Activated CD4-positive, alpha-beta memory T cell treated with anti-CD3 and anti-CD28 coated beads for 36 hours (primary cell): ENCODE measurements around the gene DCTN4. TPM values are rescaled to one million over a fixed set of nuclear protein-coding genes. Genes with fewer than 3 reads are reported as not detected.

Source experiments
- CTCF ChIA-PET: fragments of 350-600 bp; sonication (Branson Sonifier 250); formaldehyde crosslinking; loops from one replicate; lab custom pipeline; 2021; ENCODE audit warnings: antibody characterized with exemption, inconsistent platforms; lab: Charles Lee
- POLR2A ChIA-PET: fragments of 350-600 bp; sonication (Branson Sonifier 250); formaldehyde crosslinking; loops from one replicate; lab custom pipeline; 2021; ENCODE audit warnings: antibody characterized with exemption; lab: Charles Lee
- DNase-seq: peaks from one replicate; pipeline ENCODE4 v3.0.0-alpha.2; 2020
- H3K27ac Mint-ChIP-seq: one replicate; pipeline ENCODE4 v1.8.0; 2021; ENCODE audit warnings: mixed read lengths
- H3K27me3 Mint-ChIP-seq: one replicate; pipeline ENCODE4 v1.8.0; 2021; ENCODE audit warnings: mixed read lengths
- H3K36me3 Mint-ChIP-seq: one replicate; pipeline ENCODE4 v1.8.0; 2021; ENCODE audit warnings: mixed read lengths
- H3K4me1 Mint-ChIP-seq: one replicate; pipeline ENCODE4 v1.8.0; 2021; ENCODE audit warnings: low read depth, mixed read lengths
- H3K4me3 Mint-ChIP-seq: one replicate; pipeline ENCODE4 v1.8.0; 2021; ENCODE audit warnings: mild to moderate bottlenecking, mixed read lengths
- H3K9me3 Mint-ChIP-seq: one replicate; pipeline ENCODE4 v1.8.0; 2021; ENCODE audit warnings: mixed read lengths
- intact Hi-C: fragments of 100-400 bp; cut with micrococcal nuclease; formaldehyde crosslinking; loops from one replicate; pipeline ENCODE4 v1.15.1; 2023
- total RNA-seq, 2 experiments: library from RNA; stranded (reverse); gene quantifications; one replicate each; pipeline ENCODE4 v1.2.3, GENCODE V29; 2021

The DCTN4 gene
- total RNA-seq, 2 experiments from 2014 or later: 32.2 to 32.9 TPM

- ChIA-PET CTCF (interaction anchor here (0.8 to 4.4 kb wide), 7 partner anchors 9 to 337 kb away, joined by 3 to 32 read pairs (median 5); partner anchors contain the start of genes DCTN4, IRGM, RBM22 and SMIM3), POLR2A (interaction anchor here (1.2 kb wide), 1 partner anchor 59 kb away, joined by 3 read pairs; no protein-coding TSS in a partner anchor)
- intact Hi-C loops: loop anchor here (10.0 kb wide), 2 partner anchors 427 to 467 kb away; partner anchors contain the start of gene GM2A
- Mint-ChIP-seq H3K36me3 (peaks cover 7% of the 10 kb centered on the region), H3K9me3 (peaks cover 8% of the 10 kb centered on the region), H3K4me3 (no peak overlapping the region), H3K27me3 (no peaks in the 10 kb centered on the region), H3K4me1 (peaks cover 76% of the 10 kb centered on the region), H3K27ac (peak overlapping the region; percentile 45)
- DNase-seq: no peak
These were observed 28.8 kb upstream of the DCTN4 start for GRCh38 chr5:150787656-150788055.

GRCh38 chr5:150786876-150787275 lies 28.1 kb upstream of the DCTN4 start:
- H3K27ac Mint-ChIP-seq: peak overlapping the region; percentile 24
- ChIA-PET CTCF (interaction anchor here (0.8 to 4.4 kb wide), 7 partner anchors 8 to 336 kb away, joined by 3 to 32 read pairs (median 5); partner anchors contain the start of genes DCTN4, IRGM, RBM22 and SMIM3), POLR2A (interaction anchor here (1.2 kb wide), 1 partner anchor 60 kb away, joined by 3 read pairs; no protein-coding TSS in a partner anchor)
- H3K4me1 Mint-ChIP-seq: peaks cover 82% of the 10 kb centered on the region
- no peak overlapping the region for H3K4me3 Mint-ChIP-seq
- H3K9me3 Mint-ChIP-seq: peaks cover 8% of the 10 kb centered on the region
- DNase-seq: no peak
- H3K27me3 Mint-ChIP-seq: no peaks in the 10 kb centered on the region
- intact Hi-C loops: loop anchor here (10.0 kb wide), 2 partner anchors 428 to 468 kb away; partner anchors contain the start of gene GM2A
- peaks cover 7% of the 10 kb centered on the region for H3K36me3 Mint-ChIP-seq

- intact Hi-C loops: loop anchor here (10.0 kb wide), 2 partner anchors 429 to 469 kb away; partner anchors contain the start of gene GM2A
- no peak for DNase-seq
- peaks cover 8% of the 10 kb centered on the region for H3K9me3 Mint-ChIP-seq
- ChIA-PET CTCF (interaction anchor here (2.1 kb wide), 2 partner anchors 61 to 85 kb away, joined by 9 to 12 read pairs; partner anchors contain the start of genes IRGM and RBM22), POLR2A (no interaction called here)
- H3K27ac Mint-ChIP-seq: peak overlapping the region; percentile 66
- peaks cover 7% of the 10 kb centered on the region for H3K36me3 Mint-ChIP-seq
- no peaks in the 10 kb centered on the region for H3K27me3 Mint-ChIP-seq
- no peak overlapping the region for H3K4me3 Mint-ChIP-seq
- H3K4me1 Mint-ChIP-seq: peaks cover 85% of the 10 kb centered on the region
These were observed 27.1 kb upstream of the DCTN4 start for GRCh38 chr5:150785950-150786349.

- Mint-ChIP-seq H3K27ac (peak overlapping the region; percentile 89), H3K27me3 (no peaks in the 10 kb centered on the region)
- CTCF ChIA-PET: interaction anchor here (0.8 to 3.6 kb wide), 7 partner anchors 17 to 333 kb away, joined by 3 to 20 read pairs (median 5); partner anchors contain the start of genes IRGM and RBM22
These were observed 24.7 kb upstream of the DCTN4 start for GRCh38 chr5:150783422-150783928.

GRCh38 chr5:150782850-150783249 lies 24.0 kb upstream of the DCTN4 start:
- Mint-ChIP-seq H3K27ac (peak overlapping the region; percentile 89), H3K36me3 (peaks cover 7% of the 10 kb centered on the region), H3K27me3 (no peaks in the 10 kb centered on the region), H3K4me1 (peaks cover 80% of the 10 kb centered on the region), H3K4me3 (peak overlapping the region; percentile 50), H3K9me3 (peaks cover 8% of the 10 kb centered on the region)
- CTCF ChIA-PET: interaction anchor here (1.1 to 3.6 kb wide), 6 partner anchors 18 to 333 kb away, joined by 3 to 20 read pairs (median 6); partner anchors contain the start of genes IRGM and RBM22
- intact Hi-C loops: loop anchor here (1.0 to 10.0 kb wide), 8 partner anchors 25 to 472 kb away; partner anchors contain the start of genes GM2A and RBM22
- DNase-seq: no peak
- POLR2A ChIA-PET: interaction anchor here (0.7 to 2.0 kb wide), 4 partner anchors 13 to 82 kb away, joined by 3 to 13 read pairs (median 8); partner anchors contain the start of genes DCTN4, IRGM and RBM22

More at GRCh38 chr5:150783422-150783928, 24.7 kb upstream of the DCTN4 start:
- POLR2A ChIA-PET: interaction anchor here (0.6 to 2.0 kb wide), 4 partner anchors 15 to 82 kb away, joined by 3 to 13 read pairs (median 11); partner anchors contain the start of genes DCTN4, IRGM and RBM22
- Mint-ChIP-seq H3K9me3 (peaks cover 8% of the 10 kb centered on the region), H3K4me1 (peaks cover 79% of the 10 kb centered on the region), H3K4me3 (peak overlapping the region; percentile 50), H3K36me3 (peaks cover 7% of the 10 kb centered on the region)
- intact Hi-C loops: loop anchor here (1.0 to 10.0 kb wide), 8 partner anchors 25 to 471 kb away; partner anchors contain the start of genes GM2A and RBM22
- DNase-seq: peak; percentile 82

GRCh38 chr5:150781706-150782614 lies 23.1 kb upstream of the DCTN4 start:
- CTCF ChIA-PET: interaction anchor here (1.1 to 3.8 kb wide), 6 partner anchors 8 to 332 kb away, joined by 3 to 38 read pairs (median 10); partner anchors contain the start of genes IRGM and RBM22
- Mint-ChIP-seq H3K36me3 (peaks cover 5% of the 10 kb centered on the region), H3K4me1 (peaks cover 75% of the 10 kb centered on the region), H3K27ac (peak overlapping the region; percentile 89), H3K9me3 (peaks cover 8% of the 10 kb centered on the region), H3K27me3 (no peaks in the 10 kb centered on the region), H3K4me3 (peak overlapping the region; percentile 2)
- POLR2A ChIA-PET: interaction anchor here (0.7 to 2.0 kb wide), 4 partner anchors 14 to 64 kb away, joined by 3 to 13 read pairs (median 3); partner anchors contain the start of genes DCTN4 and IRGM
- no peak for DNase-seq
- intact Hi-C loops: loop anchor here (5.0 to 10.0 kb wide), 5 partner anchors 45 to 473 kb away; partner anchors contain the start of gene GM2A

- ChIA-PET CTCF (interaction anchor here (1.2 to 4.0 kb wide), 6 partner anchors 8 to 80 kb away, joined by 3 to 38 read pairs (median 24); partner anchors contain the start of genes IRGM and RBM22), POLR2A (interaction anchor here (1.2 kb wide), 1 partner anchor 80 kb away, joined by 3 read pairs; the partner anchor contains the start of gene RBM22)
- DNase-seq: peak; percentile 42
- Mint-ChIP-seq H3K9me3 (peaks cover 4% of the 10 kb centered on the region), H3K4me3 (no peak overlapping the region), H3K4me1 (peaks cover 64% of the 10 kb centered on the region), H3K27ac (peak overlapping the region; percentile 89), H3K36me3 (peaks cover 1% of the 10 kb centered on the region), H3K27me3 (no peaks in the 10 kb centered on the region)
- intact Hi-C loops: loop anchor here (1.0 to 10.0 kb wide), 6 partner anchors 9 to 474 kb away; partner anchors contain the start of gene GM2A
These were observed 22.0 kb upstream of the DCTN4 start for GRCh38 chr5:150780816-150781221.

GRCh38 chr5:150780187-150780692 lies 21.4 kb upstream of the DCTN4 start:
- CTCF ChIA-PET: interaction anchor here (1.4 to 4.0 kb wide), 7 partner anchors 9 to 221 kb away, joined by 3 to 38 read pairs (median 27); partner anchors contain the start of genes DCTN4, IRGM and RBM22
- POLR2A ChIA-PET: interaction anchor here (0.8 to 1.2 kb wide), 3 partner anchors 45 to 79 kb away, joined by 3 read pairs; partner anchors contain the start of gene RBM22
- H3K27me3 Mint-ChIP-seq: no peaks in the 10 kb centered on the region
- H3K4me3 Mint-ChIP-seq: peak overlapping the region; percentile 99
- no peaks in the 10 kb centered on the region for H3K36me3 Mint-ChIP-seq
- H3K27ac Mint-ChIP-seq: peak overlapping the region; percentile 89
- peak; percentile 65 for DNase-seq
- intact Hi-C loops: loop anchor here (1.0 to 10.0 kb wide), 6 partner anchors 10 to 475 kb away; partner anchors contain the start of gene GM2A
- H3K9me3 Mint-ChIP-seq: peaks cover 1% of the 10 kb centered on the region
- peaks cover 60% of the 10 kb centered on the region for H3K4me1 Mint-ChIP-seq

- DNase-seq: no peak
- peaks cover 56% of the 10 kb centered on the region for H3K4me1 Mint-ChIP-seq
- POLR2A ChIA-PET: interaction anchor here (0.5 to 1.6 kb wide), 7 partner anchors 10 to 232 kb away, joined by 3 to 9 read pairs (median 3); partner anchors contain the start of gene RBM22
These were observed 20.8 kb upstream of the DCTN4 start for GRCh38 chr5:150779397-150780186.

More at GRCh38 chr5:150779397-150780186, 20.8 kb upstream of the DCTN4 start:
- Mint-ChIP-seq H3K4me3 (peak overlapping the region; percentile 99), H3K36me3 (no peaks in the 10 kb centered on the region), H3K27me3 (no peaks in the 10 kb centered on the region), H3K27ac (peak overlapping the region; percentile 89), H3K9me3 (no peaks in the 10 kb centered on the region)
- intact Hi-C loops: loop anchor here (1.0 to 10.0 kb wide), 9 partner anchors 11 to 475 kb away; partner anchors contain the start of gene GM2A
- CTCF ChIA-PET: interaction anchor here (0.7 to 4.0 kb wide), 13 partner anchors 9 to 220 kb away, joined by 3 to 38 read pairs (median 6); partner anchors contain the start of genes DCTN4, IRGM and RBM22
